ENCODE results near the gene PIWIL1.

Gene PIWIL1

DNA sequence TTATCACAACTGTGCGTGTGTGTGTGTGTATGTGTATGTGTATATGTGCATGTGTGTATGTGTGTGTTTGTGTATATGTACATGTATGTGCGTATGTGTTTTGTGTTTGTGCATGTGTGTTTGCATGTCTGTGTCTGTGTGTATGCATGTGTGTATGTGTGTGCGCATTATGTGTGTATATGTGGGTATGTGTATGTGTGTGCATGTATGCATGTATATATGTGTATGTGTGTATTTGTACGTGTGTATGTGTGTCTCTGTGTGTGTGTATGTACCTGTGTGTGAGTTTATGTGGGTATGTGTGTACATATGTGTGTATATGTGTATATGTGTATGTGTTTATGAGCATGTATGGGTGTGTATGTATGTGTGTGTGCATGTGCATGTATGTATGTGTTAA, 37.6 kb upstream of the PIWIL1 start:
- ATAC-seq (ENCODE audit: insufficient read depth, low read depth) (no peak), DNase-seq (no peak)
- Histone ChIP-seq H3K79me2 (ENCODE audit: insufficient read depth, low read length) (no peaks in the 10 kb centered on the region), H3K4me3 (ENCODE audit: low read depth in 1 of 2, low read length in 2 of 2) (no peak overlapping the region), H3K4me1 (ENCODE audit: insufficient read depth, low read length) (no peaks in the 10 kb centered on the region), H3K9me3 (ENCODE audit: insufficient read depth, low read length, severe bottlenecking) (no peaks in the 10 kb centered on the region), H3K4me2 (ENCODE audit: insufficient read depth, low read length) (no peak overlapping the region), H3K9ac (ENCODE audit: low read depth, low read length) (no peak overlapping the region), H3K36me3 (ENCODE audit: insufficient read depth, low read length) (no peaks in the 10 kb centered on the region), H2AFZ (ENCODE audit: low read depth, low read length) (no peak overlapping the region), H3K27me3 (ENCODE audit: insufficient read depth, low read length, poor library complexity) (no peaks in the 10 kb centered on the region), H4K20me1 (ENCODE audit: insufficient read depth, low read length) (no peaks in the 10 kb centered on the region), H3K27ac (ENCODE audit: low read length) (no peak overlapping the region)
- TF ChIP-seq, protein P1, sequence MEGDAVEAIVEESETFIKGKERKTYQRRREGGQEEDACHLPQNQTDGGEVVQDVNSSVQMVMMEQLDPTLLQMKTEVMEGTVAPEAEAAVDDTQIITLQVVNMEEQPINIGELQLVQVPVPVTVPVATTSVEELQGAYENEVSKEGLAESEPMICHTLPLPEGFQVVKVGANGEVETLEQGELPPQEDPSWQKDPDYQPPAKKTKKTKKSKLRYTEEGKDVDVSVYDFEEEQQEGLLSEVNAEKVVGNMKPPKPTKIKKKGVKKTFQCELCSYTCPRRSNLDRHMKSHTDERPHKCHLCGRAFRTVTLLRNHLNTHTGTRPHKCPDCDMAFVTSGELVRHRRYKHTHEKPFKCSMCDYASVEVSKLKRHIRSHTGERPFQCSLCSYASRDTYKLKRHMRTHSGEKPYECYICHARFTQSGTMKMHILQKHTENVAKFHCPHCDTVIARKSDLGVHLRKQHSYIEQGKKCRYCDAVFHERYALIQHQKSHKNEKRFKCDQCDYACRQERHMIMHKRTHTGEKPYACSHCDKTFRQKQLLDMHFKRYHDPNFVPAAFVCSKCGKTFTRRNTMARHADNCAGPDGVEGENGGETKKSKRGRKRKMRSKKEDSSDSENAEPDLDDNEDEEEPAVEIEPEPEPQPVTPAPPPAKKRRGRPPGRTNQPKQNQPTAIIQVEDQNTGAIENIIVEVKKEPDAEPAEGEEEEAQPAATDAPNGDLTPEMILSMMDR (IDR thresholded peaks at IDR 0.05; ENCODE audit: borderline replicate concordance, extremely low read depth, low read length, poor library complexity, severe bottlenecking) = no peak
- TF ChIP-seq EZH2 (IDR thresholded peaks at IDR 0.05; ENCODE audit: borderline replicate concordance, low read depth, low read length, severe bottlenecking) = no peak

DNA sequence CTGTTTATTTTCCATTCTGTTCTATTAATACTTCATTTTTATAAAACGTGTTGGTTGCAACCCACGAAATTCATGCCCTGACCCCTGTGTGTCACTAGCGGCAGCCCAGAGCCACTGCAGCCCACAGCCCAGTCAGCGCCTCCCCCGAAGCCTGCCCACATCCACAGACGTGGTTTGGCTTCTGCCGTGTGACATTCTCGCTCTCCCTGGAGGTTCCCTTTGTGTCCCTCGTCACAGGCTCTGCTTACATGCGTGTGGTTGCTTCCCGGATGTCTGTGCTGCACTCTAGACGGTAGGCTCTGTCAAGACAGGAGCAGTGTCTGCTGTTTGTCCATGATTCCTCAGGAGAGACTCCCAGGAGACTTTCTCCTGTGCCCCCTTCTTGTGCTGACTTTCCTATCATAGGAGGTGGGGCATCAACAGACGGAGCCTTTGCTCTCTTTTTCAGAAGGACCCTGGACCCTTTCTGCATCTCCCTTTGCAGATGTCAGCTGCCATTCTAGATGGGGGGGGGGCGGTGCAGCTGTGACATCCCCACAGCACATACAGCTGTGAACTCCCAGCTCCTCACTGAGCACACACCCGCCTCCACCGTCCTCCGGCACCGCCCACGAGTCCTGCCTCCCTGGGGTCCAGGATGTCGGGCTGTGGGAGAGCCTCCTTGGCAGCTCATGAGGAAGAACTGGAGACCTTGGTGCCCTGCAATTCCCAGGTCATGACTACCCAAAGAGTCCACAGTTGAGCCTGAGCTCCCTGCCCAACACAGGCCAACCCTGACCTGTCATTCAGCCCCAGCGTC, 36.8 kb upstream of the PIWIL1 start:
- H3K9me3 ChIP-seq (ENCODE audit: insufficient read depth, low read length, severe bottlenecking) = no peaks in the 10 kb centered on the region
- no peaks in the 10 kb centered on the region for H3K36me3 ChIP-seq (ENCODE audit: insufficient read depth, low read length)
- ATAC-seq (ENCODE audit: insufficient read depth, low read depth) (peak; percentile 65; the same call in 2 of the 3 replicates), DNase-seq (peak; percentile 26)
- no peak overlapping the region for H2AFZ ChIP-seq (ENCODE audit: low read depth, low read length)
- H3K27ac ChIP-seq (ENCODE audit: low read length) = no peak overlapping the region
- H3K27me3 ChIP-seq (ENCODE audit: insufficient read depth, low read length, poor library complexity) = no peaks in the 10 kb centered on the region
- no peaks in the 10 kb centered on the region for H4K20me1 ChIP-seq (ENCODE audit: insufficient read depth, low read length)
- H3K4me3 ChIP-seq (ENCODE audit: low read depth in 1 of 2, low read length in 2 of 2) = no peak overlapping the region
- TF ChIP-seq EZH2 (IDR thresholded peaks at IDR 0.05; ENCODE audit: borderline replicate concordance, low read depth, low read length, severe bottlenecking) = no peak
- TF ChIP-seq, protein P1 (IDR thresholded peaks at IDR 0.05; ENCODE audit: borderline replicate concordance, extremely low read depth, low read length, poor library complexity, severe bottlenecking) = no peak
- no peaks in the 10 kb centered on the region for H3K4me1 ChIP-seq (ENCODE audit: insufficient read depth, low read length)
- no peaks in the 10 kb centered on the region for H3K79me2 ChIP-seq (ENCODE audit: insufficient read depth, low read length)
- H3K9ac ChIP-seq (ENCODE audit: low read depth, low read length) = no peak overlapping the region
- H3K4me2 ChIP-seq (ENCODE audit: insufficient read depth, low read length) = no peak overlapping the region

DNA sequence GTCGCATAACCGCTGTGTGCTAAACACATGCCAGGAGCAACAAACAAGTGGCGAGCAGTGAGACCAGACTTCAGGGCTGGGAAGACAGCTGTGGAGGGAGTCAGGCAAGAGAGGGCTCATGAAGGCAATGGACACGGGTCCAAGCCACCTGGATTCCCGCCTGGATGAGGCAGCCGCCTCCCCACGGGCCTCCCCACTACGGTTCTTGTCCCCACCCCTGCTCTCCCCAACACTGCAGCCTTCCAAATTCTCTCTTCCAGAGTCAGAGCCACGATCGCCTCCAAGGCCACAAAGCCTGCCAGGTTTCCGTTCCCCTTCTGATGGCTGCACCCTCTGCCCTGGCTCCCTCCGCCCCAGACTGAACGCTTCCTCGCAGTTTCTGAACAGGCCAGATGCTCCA, 36.1 kb upstream of the PIWIL1 start:
- Histone ChIP-seq H4K20me1 (ENCODE audit: insufficient read depth, low read length) (no peaks in the 10 kb centered on the region), H3K36me3 (ENCODE audit: insufficient read depth, low read length) (no peaks in the 10 kb centered on the region), H2AFZ (ENCODE audit: low read depth, low read length) (no peak overlapping the region), H3K79me2 (ENCODE audit: insufficient read depth, low read length) (no peaks in the 10 kb centered on the region), H3K4me2 (ENCODE audit: insufficient read depth, low read length) (no peak overlapping the region), H3K9ac (ENCODE audit: low read depth, low read length) (no peak overlapping the region), H3K27me3 (ENCODE audit: insufficient read depth, low read length, poor library complexity) (no peaks in the 10 kb centered on the region), H3K4me3 (ENCODE audit: low read depth in 1 of 2, low read length in 2 of 2) (no peak overlapping the region), H3K9me3 (ENCODE audit: insufficient read depth, low read length, severe bottlenecking) (no peaks in the 10 kb centered on the region), H3K4me1 (ENCODE audit: insufficient read depth, low read length) (no peaks in the 10 kb centered on the region), H3K27ac (ENCODE audit: low read length) (no peak overlapping the region)
- TF ChIP-seq, protein P1 (IDR thresholded peaks at IDR 0.05; ENCODE audit: borderline replicate concordance, extremely low read depth, low read length, poor library complexity, severe bottlenecking) = no peak
- TF ChIP-seq EZH2 (IDR thresholded peaks at IDR 0.05; ENCODE audit: borderline replicate concordance, low read depth, low read length, severe bottlenecking) = no peak
- ATAC-seq (ENCODE audit: insufficient read depth, low read depth) = no peak
- DNase-seq = no peak
